H1 (cell line): ENCODE results near the gene MYOM3. TPM values are rescaled to one million over a fixed set of nuclear protein-coding genes. Genes with fewer than 3 reads are reported as not detected.

Experiments used
- ASH2L ChIP-seq: fragments of 200-600, 300-600 bp; sonication (generic); IDR thresholded peaks from one replicate; pipeline ENCODE4 v1.7.1; 2017; ENCODE audit warnings: low read length
- CBX5 ChIP-seq: fragments of 300-800, 300-1000 bp; sonication (generic); IDR thresholded peaks from 2 replicates; pipeline ENCODE4 v1.7.1; 2016; ENCODE audit warnings: antibody characterized with exemption, low read length, low read depth
- CHD7 ChIP-seq: fragments of 300-600 bp; sonication (generic); IDR thresholded peaks from 2 replicates; pipeline ENCODE4 v1.7.1; 2012; ENCODE audit warnings: low read length, moderate library complexity, mild to moderate bottlenecking, inconsistent platforms; ENCODE audit not compliant: insufficient replicate concordance
- CTBP2 ChIP-seq: IDR thresholded peaks from 2 replicates; pipeline ENCODE4 v1.7.0; 2011; ENCODE audit warnings: borderline replicate concordance, mild to moderate bottlenecking, moderate library complexity, mixed read lengths, low read length; ENCODE audit not compliant: insufficient read depth, insufficient read length
- E2F6 ChIP-seq: IDR thresholded peaks from 2 replicates; pipeline ENCODE4 v1.6.1; 2012; ENCODE audit warnings: inconsistent platforms
- EGR1 ChIP-seq: IDR thresholded peaks from 2 replicates; pipeline ENCODE4 v1.6.1; 2011; ENCODE audit warnings: low read depth, low read length, borderline replicate concordance
- GABPA ChIP-seq: IDR thresholded peaks from 2 replicates; pipeline ENCODE4 v1.6.1; 2011; ENCODE audit warnings: mild to moderate bottlenecking, low read length, moderate library complexity, borderline replicate concordance; ENCODE audit not compliant: insufficient read depth
- JUN ChIP-seq: IDR thresholded peaks from 2 replicates; pipeline ENCODE4 v1.6.1; 2011; ENCODE audit warnings: low read depth, mild to moderate bottlenecking, improper control_type of control experiment, low read length
- JUND ChIP-seq: IDR thresholded peaks from 2 replicates; pipeline ENCODE4 v1.6.1; 2011; ENCODE audit warnings: mild to moderate bottlenecking, improper control_type of control experiment, low read length
- POU5F1 ChIP-seq: IDR thresholded peaks from 2 replicates; pipeline ENCODE4 v1.6.1; 2011; ENCODE audit warnings: low read depth, mild to moderate bottlenecking, low read length, moderate library complexity
- SP4 ChIP-seq: IDR thresholded peaks from 2 replicates; pipeline ENCODE4 v1.6.1; 2012; ENCODE audit warnings: low read length, inconsistent platforms
- SRF ChIP-seq: IDR thresholded peaks from 2 replicates; pipeline ENCODE4 v1.6.1; 2011; ENCODE audit warnings: mild to moderate bottlenecking, low read depth, low read length, moderate library complexity
- polyA plus RNA-seq, 7 experiments: library from polyadenylated mRNA; depleted of rRNA in 3 of 7; stranded (reverse) in 5 of 7; unstranded in 2 of 7; fragments of >200 nt in 5 of 7; fragments of 200-250 nt in 2 of 7; gene quantifications; 1 replicate in 5 of 7; 2 replicates in 1 of 7; 4 replicates in 1 of 7; pipeline versions ENCODE4 v1.2.1 to v1.2.3, GENCODE V29; 2011 to 2013; ENCODE audit warnings: missing spikeins in 2 of 7, mixed read lengths in 2 of 7
- total RNA-seq: library from RNA; stranded (reverse); fragmentation: NEBNext Ultra II Directional; extraction: Animal tissue kit (Norgen Biotek cat#: 25700); gene quantifications from 2 replicates; pipeline ENCODE4 v1.2.1, GENCODE V29; 2021

MYOM3 gene
- total and polyA plus RNA-seq, 2 of the 8 experiments (the other 6 are each of a cell fraction or from before 2014, with no cell fraction given) = 0.08 to 0.09 TPM

DNA sequence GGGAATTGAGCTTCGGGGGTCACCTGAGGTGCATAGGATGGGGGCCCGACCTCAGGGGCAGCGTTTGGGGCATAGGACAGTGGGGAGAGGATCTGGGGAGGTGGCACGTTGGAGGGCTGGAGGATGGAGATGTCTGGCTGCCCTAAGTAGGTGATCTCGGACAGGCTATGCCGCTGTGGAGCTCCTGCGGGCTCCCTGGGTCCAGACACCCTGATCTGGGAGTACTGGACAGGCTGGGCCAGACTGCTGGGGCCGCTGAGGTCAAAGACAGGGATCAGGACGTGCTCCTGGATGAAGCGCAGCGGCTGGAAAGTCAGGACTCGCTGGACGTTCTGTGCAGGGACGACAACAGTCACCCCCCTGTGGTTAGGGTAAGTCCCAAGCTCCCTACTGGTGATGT, 9.5 kb upstream of the MYOM3 start (continued):
- TF ChIP-seq CHD7 (no peak), JUN (no peak), SP4 (no peak), SRF (no peak), POU5F1 (no peak), ASH2L (no peak), JUND (no peak), CTBP2 (no peak), CBX5 (no peak), E2F6 (no peak), EGR1 (no peak), GABPA (no peak)
